Measurements from ENCODE around the gene LIMA1. TPM values are rescaled to one million over a fixed set of nuclear protein-coding genes. Genes with fewer than 3 reads are reported as not detected.
"Not testable (repeated sequence)": the region's sequence is repeated elsewhere in the genome, so short reads cannot be mapped to it uniquely, and the experiment has no call there.

The LIMA1 gene
- total and polyA plus RNA-seq, 4 donors = 35.9 to 177 (median 140) TPM

DNA sequence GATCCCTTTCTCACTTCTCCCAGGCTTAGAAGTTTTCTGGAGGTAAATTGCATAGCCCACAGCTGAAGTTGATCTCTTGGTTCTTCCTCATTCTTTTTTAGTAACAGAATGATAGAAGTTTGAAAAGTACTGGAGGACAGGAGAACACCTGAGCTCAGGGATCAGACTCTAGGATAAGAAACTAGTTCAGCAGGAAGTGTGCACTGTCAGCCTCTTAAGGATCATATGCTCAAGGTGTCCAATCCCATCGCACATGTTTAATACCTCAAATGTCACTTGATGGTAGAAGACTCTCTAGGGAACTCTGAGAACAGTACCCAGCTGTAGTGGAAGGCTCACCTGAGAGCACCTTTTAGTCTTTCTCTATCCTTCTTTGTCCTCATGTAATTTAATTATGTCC, 14.7 kb upstream of the LIMA1 start:
- intact Hi-C loops (cut with DNase I) = no loop called here
- H3K4me1 ChIP-seq (ENCODE audit: control insufficient read depth in 1 of 2, insufficient read depth in 2 of 2, low read length in 2 of 2) = no peaks in the 10 kb centered on the region
- ATAC-seq (ENCODE audit: low FRiP score) = no peak
- 80 to 85% methylated on average over 1 of the region's 1 CpG for WGBS, 2 donors
- no peak for DNase-seq
- H3K27me3 ChIP-seq (ENCODE audit: control insufficient read depth in 1 of 2, insufficient read depth in 2 of 2, low read length in 1 of 2) = no peaks in the 10 kb centered on the region
- H3K27ac ChIP-seq (ENCODE audit: low read depth in 1 of 2, low read length in 2 of 2) = no peak overlapping the region
- H3K9me3 ChIP-seq (ENCODE audit: control insufficient read depth, low read length) = no peaks in the 10 kb centered on the region
- H3K4me3 ChIP-seq (ENCODE audit: low read length in 2 of 2) = no peak overlapping the region
- no peaks in the 10 kb centered on the region for H3K36me3 ChIP-seq (ENCODE audit: control insufficient read depth in 1 of 2, insufficient read depth in 2 of 2, low read length in 1 of 2)

DNA sequence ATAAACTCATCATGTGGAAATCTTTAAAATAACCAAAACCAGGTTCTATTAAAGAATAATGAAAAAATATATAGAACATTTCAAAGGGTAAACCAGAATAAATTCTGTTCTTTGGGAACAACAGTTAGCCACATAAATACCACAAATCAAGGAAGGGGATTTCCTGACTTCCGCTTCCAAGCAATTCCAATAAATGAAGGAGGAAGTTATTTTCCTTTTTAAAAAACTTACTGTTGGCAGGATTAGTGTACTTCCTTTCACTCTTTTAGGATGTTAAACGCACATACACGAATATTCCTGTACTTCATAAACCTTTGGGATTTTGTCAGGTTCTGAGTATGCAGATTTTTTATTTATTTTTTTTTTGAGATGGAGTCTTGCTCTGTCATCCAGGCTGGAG, 13.7 kb upstream of the LIMA1 start:
- Histone ChIP-seq H3K9me3 (ENCODE audit: control insufficient read depth, low read length) (no peaks in the 10 kb centered on the region), H3K4me3 (ENCODE audit: low read length in 2 of 2) (no peak overlapping the region), H3K27ac (ENCODE audit: low read depth in 1 of 2, low read length in 2 of 2) (no peak overlapping the region), H3K27me3 (ENCODE audit: control insufficient read depth in 1 of 2, insufficient read depth in 2 of 2, low read length in 1 of 2) (no peaks in the 10 kb centered on the region), H3K36me3 (ENCODE audit: control insufficient read depth in 1 of 2, insufficient read depth in 2 of 2, low read length in 1 of 2) (no peaks in the 10 kb centered on the region), H3K4me1 (ENCODE audit: control insufficient read depth in 1 of 2, insufficient read depth in 2 of 2, low read length in 2 of 2) (no peaks in the 10 kb centered on the region)
- ATAC-seq (ENCODE audit: low FRiP score) (no peak), DNase-seq (no peak)
- intact Hi-C loops (cut with DNase I) = no loop called here
- WGBS, 2 donors = 40% methylated on average over 3 of the region's 3 CpGs

DNA sequence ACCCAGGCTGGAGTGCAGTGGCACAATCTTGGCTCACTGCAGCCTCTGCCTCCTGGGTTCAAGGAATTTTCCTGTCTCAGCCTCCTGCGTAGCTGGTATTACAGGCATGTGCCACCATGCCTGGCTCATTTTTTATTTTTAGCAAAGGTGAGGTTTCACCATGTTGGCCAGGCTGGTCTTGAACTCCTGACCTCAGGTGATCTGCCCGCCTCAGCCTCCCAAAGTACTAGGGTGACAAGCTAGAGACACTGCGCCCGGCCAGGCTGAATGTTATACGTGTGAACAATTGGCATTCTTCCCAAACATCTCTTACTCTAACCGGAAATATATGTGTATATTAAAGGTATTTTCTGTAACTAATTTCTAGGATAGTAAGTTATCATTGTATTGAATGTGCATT, 13.2 kb upstream of the LIMA1 start:
- no peak for ATAC-seq (ENCODE audit: low FRiP score)
- no peak for DNase-seq
- Histone ChIP-seq H3K4me1 (ENCODE audit: control insufficient read depth in 1 of 2, insufficient read depth in 2 of 2, low read length in 2 of 2) (no peaks in the 10 kb centered on the region), H3K9me3 (ENCODE audit: control insufficient read depth, low read length) (no peaks in the 10 kb centered on the region), H3K36me3 (ENCODE audit: control insufficient read depth in 1 of 2, insufficient read depth in 2 of 2, low read length in 1 of 2) (no peaks in the 10 kb centered on the region), H3K4me3 (ENCODE audit: low read length in 2 of 2) (no peak overlapping the region), H3K27ac (ENCODE audit: low read depth in 1 of 2, low read length in 2 of 2) (no peak overlapping the region), H3K27me3 (ENCODE audit: control insufficient read depth in 1 of 2, insufficient read depth in 2 of 2, low read length in 1 of 2) (no peaks in the 10 kb centered on the region)
- WGBS, 2 donors = 81 to 82% methylated on average over 6 of the region's 6 CpGs
- intact Hi-C loops (cut with DNase I) = no loop called here

DNA sequence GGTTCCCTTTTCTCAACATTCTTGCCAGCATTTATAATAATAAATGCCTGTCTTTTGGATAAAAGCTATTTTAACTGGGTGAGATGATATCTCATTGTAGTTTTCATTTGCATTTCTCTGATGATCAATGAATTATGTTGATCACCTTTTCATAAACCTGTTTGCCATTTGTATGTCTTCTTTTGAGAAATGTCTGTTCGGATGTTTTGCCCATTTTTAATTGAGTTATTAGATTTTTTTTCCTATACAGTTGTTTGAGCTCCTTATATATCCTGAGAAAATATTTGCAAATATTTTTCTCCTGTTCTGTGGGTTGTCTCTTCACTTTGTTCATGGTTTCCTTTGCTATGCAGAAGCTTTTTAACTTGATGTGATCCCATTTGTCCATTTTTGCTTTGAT, 8.1 kb upstream of the LIMA1 start:
- H3K27ac ChIP-seq (ENCODE audit: low read depth in 1 of 2, low read length in 2 of 2) = no peak overlapping the region
- ATAC-seq (ENCODE audit: low FRiP score) = no peak
- intact Hi-C loops (cut with DNase I) = no loop called here
- no peak for DNase-seq
- no peak overlapping the region for H3K4me3 ChIP-seq (ENCODE audit: low read length in 2 of 2)
- H3K27me3 ChIP-seq (ENCODE audit: control insufficient read depth in 1 of 2, insufficient read depth in 2 of 2, low read length in 1 of 2) = no peaks in the 10 kb centered on the region
- no peaks in the 10 kb centered on the region for H3K9me3 ChIP-seq (ENCODE audit: control insufficient read depth, low read length)
- H3K4me1 ChIP-seq (ENCODE audit: control insufficient read depth in 1 of 2, insufficient read depth in 2 of 2, low read length in 2 of 2) = no peaks in the 10 kb centered on the region
- 95 to 99% methylated on average over 1 of the region's 1 CpG for WGBS, 2 donors
- H3K36me3 ChIP-seq (ENCODE audit: control insufficient read depth in 1 of 2, insufficient read depth in 2 of 2, low read length in 1 of 2) = no peaks in the 10 kb centered on the region

DNA sequence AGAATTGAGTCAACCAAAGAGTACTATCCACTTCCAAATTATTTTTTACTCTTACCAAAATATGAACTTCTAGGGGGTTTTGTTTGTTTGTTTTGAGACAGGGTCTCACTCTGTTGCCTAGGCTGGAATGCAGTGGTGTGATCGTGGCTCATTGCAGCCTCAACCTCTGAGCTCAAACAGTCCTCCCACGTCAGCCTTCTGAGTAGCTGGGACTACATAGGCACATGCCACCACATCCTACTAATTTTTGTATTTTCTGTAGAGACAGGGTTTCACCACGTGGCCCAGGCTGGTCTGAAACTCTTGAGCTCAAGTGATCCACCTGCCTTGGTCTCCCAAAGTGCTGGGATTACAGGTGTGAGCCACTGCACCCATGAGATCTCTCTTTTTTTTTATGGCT, 7.4 kb upstream of the LIMA1 start:
- DNase-seq; H3K9me3 ChIP-seq (ENCODE audit: control insufficient read depth, low read length); intact Hi-C loops (cut with DNase I); H3K4me3 ChIP-seq (ENCODE audit: low read length in 2 of 2); H3K4me1 ChIP-seq (ENCODE audit: control insufficient read depth in 1 of 2, insufficient read depth in 2 of 2, low read length in 2 of 2); H3K27ac ChIP-seq (ENCODE audit: low read depth in 1 of 2, low read length in 2 of 2); ATAC-seq (ENCODE audit: low FRiP score); H3K36me3 ChIP-seq (ENCODE audit: control insufficient read depth in 1 of 2, insufficient read depth in 2 of 2, low read length in 1 of 2); H3K27me3 ChIP-seq (ENCODE audit: control insufficient read depth in 1 of 2, insufficient read depth in 2 of 2, low read length in 1 of 2): not testable (repeated sequence)
- 79% methylated on average over 3 of the region's 3 CpGs for WGBS, 2 donors

DNA sequence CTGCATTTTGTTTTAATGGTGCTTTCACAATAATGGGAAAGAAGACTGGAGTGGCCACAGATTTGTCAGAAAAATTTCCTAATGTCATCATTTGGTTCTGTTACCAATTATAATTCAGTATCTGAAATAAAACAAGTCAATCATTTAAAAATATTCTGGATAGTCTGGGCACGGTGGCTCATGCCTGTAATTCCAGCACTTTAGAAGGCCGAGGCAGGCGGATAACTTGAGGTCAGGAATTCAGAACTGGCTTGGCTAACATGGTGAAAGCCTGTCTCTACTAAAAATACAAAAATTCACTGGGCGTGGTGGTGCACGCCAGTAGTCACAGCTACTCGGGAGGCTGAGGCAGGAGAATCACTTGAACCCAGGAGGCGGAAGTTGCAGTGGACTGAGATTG, 4.0 kb upstream of the LIMA1 start:
- no peaks in the 10 kb centered on the region for H3K27me3 ChIP-seq (ENCODE audit: control insufficient read depth in 1 of 2, insufficient read depth in 2 of 2, low read length in 1 of 2)
- H3K9me3 ChIP-seq (ENCODE audit: control insufficient read depth, low read length) = no peaks in the 10 kb centered on the region
- H3K4me1 ChIP-seq (ENCODE audit: control insufficient read depth in 1 of 2, insufficient read depth in 2 of 2, low read length in 2 of 2) = no peaks in the 10 kb centered on the region
- no peak overlapping the region for H3K4me3 ChIP-seq (ENCODE audit: low read length in 2 of 2)
- no peak for ATAC-seq (ENCODE audit: low FRiP score)
- no peak for DNase-seq
- H3K36me3 ChIP-seq (ENCODE audit: control insufficient read depth in 1 of 2, insufficient read depth in 2 of 2, low read length in 1 of 2) = no peaks in the 10 kb centered on the region
- intact Hi-C loops (cut with DNase I) = no loop called here
- 45 to 57% methylated on average over 7 of the region's 7 CpGs for WGBS, 2 donors
- no peak overlapping the region for H3K27ac ChIP-seq (ENCODE audit: low read depth in 1 of 2, low read length in 2 of 2)

DNA sequence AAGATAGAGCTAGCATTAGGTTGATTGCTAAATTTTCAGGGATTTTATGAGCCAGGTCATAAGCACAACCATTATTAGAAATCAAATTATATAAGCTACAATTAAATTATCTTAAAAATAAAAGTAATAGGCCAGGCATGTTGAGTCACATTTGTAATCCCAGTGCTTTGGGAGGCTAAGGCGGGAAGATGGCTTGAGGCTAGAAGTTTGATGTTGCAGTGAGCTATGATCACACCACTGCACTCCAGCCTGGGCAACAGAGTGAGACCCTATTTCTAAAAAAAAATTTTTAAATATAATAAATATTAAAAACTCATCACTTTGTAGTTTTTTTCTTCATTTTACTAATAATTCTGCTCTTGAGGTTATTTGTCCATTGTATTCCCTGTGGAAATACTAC, 1.9 kb upstream of the LIMA1 start:
- H3K9me3 ChIP-seq (ENCODE audit: control insufficient read depth, low read length) = no peaks in the 10 kb centered on the region
- ATAC-seq (ENCODE audit: low FRiP score) (no peak), DNase-seq (no peak)
- H3K27ac ChIP-seq (ENCODE audit: low read depth in 1 of 2, low read length in 2 of 2) = no peak overlapping the region
- H3K4me3 ChIP-seq (ENCODE audit: low read length in 2 of 2) = no peak overlapping the region
- intact Hi-C loops (cut with DNase I) = no loop called here
- 94 to 98% methylated on average over 1 of the region's 1 CpG for WGBS, 2 donors
- H3K27me3 ChIP-seq (ENCODE audit: control insufficient read depth in 1 of 2, insufficient read depth in 2 of 2, low read length in 1 of 2) = no peaks in the 10 kb centered on the region
- H3K36me3 ChIP-seq (ENCODE audit: control insufficient read depth in 1 of 2, insufficient read depth in 2 of 2, low read length in 1 of 2) = no peaks in the 10 kb centered on the region
- H3K4me1 ChIP-seq (ENCODE audit: control insufficient read depth in 1 of 2, insufficient read depth in 2 of 2, low read length in 2 of 2) = no peaks in the 10 kb centered on the region

DNA sequence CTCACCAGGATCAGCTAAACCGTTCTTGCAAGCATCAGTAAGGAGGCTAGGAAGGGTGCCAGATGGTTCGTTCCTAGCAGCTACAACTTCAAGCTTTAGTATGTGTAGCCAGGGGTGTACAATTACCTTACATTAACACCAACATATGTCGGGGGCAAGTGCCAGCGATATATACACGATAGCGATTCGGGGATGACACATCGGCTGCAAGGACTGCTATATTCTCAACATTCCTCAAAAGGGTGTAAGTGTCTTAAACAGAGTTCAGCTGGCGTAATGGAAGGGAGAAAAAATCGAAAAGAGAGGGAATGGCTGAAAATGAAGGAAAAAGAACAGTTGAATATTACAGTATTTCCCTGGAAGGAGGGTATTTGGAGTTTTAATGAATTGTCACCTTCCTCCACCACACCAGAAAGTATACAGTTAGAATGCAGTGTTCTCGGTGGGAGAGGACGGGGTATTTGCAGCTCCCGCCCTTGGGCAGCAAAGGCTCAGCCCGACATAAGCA, 545 bp downstream of the LIMA1 start:
- Histone ChIP-seq H3K9me3 (ENCODE audit: control insufficient read depth, low read length) (no peaks in the 10 kb centered on the region), H3K4me3 (ENCODE audit: low read length in 2 of 2) (peak overlapping the region; percentile 67 to 81), H3K36me3 (ENCODE audit: control insufficient read depth in 1 of 2, insufficient read depth in 2 of 2, low read length in 1 of 2) (no peaks in the 10 kb centered on the region), H3K27me3 (ENCODE audit: control insufficient read depth in 1 of 2, insufficient read depth in 2 of 2, low read length in 1 of 2) (no peaks in the 10 kb centered on the region), H3K4me1 (ENCODE audit: control insufficient read depth in 1 of 2, insufficient read depth in 2 of 2, low read length in 2 of 2) (no peaks in the 10 kb centered on the region), H3K27ac (ENCODE audit: low read depth in 1 of 2, low read length in 2 of 2) (no peak overlapping the region)
- intact Hi-C loops (cut with DNase I) = loop anchor here (1.0 to 5.0 kb wide), 5 partner anchors 35 to 118 kb away; partner anchors contain the start of gene LARP4 (in 1 of the 2)
- WGBS, 2 donors = 1 to 2% methylated on average over 14 of the region's 14 CpGs
- ATAC-seq (ENCODE audit: low FRiP score) (peak; percentile 72), DNase-seq (no peak)

DNA sequence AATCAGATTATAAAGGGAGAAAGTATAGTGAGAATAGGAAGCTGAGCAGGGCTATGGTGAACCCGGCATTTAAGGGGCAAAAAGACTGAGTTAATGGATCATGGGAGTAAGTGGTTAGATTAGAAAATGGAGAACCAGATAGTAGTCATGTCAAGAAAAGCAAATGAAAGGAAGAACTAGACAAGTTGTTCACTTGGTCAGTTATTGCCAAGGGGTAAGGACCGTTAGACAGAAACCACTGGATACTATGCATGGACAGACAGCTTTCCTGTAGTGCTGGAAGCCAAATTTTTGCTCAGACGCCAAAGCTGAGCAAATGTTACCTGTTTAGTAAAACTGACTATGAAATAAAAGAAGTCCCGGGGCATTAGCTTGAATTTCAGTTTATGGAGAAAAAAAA, 3.8 kb downstream of the LIMA1 start:
- Histone ChIP-seq H3K4me3 (ENCODE audit: low read length in 2 of 2) (no peak overlapping the region), H3K27me3 (ENCODE audit: control insufficient read depth in 1 of 2, insufficient read depth in 2 of 2, low read length in 1 of 2) (no peaks in the 10 kb centered on the region), H3K36me3 (ENCODE audit: control insufficient read depth in 1 of 2, insufficient read depth in 2 of 2, low read length in 1 of 2) (no peaks in the 10 kb centered on the region), H3K4me1 (ENCODE audit: control insufficient read depth in 1 of 2, insufficient read depth in 2 of 2, low read length in 2 of 2) (no peaks in the 10 kb centered on the region), H3K27ac (ENCODE audit: low read depth in 1 of 2, low read length in 2 of 2) (no peak overlapping the region), H3K9me3 (ENCODE audit: control insufficient read depth, low read length) (no peaks in the 10 kb centered on the region)
- DNase-seq (no peak), ATAC-seq (ENCODE audit: low FRiP score) (no peak)
- intact Hi-C loops (cut with DNase I) = no loop called here
- WGBS, 2 donors = 90 to 93% methylated on average over 4 of the region's 4 CpGs
